OCI-LY7 (cell line): Measurements from ENCODE around the gene EPAS1. TPM values are rescaled to one million over a fixed set of nuclear protein-coding genes. Genes with fewer than 3 reads are reported as not detected.

Source experiments
- BruUV-seq: library from RNA; stranded (reverse); fragments of 400-500 nt; replicated peaks from 2 replicates; lab custom pipeline; 2021; lab: Mats Ljungman, UMichigan
- CTCF ChIA-PET: fragments of 300-600 bp; sonication (Branson Sonifier 250); formaldehyde crosslinking; loops from one replicate; lab custom pipeline; 2022; ENCODE audit warnings: antibody characterized with exemption; ENCODE audit not compliant: unreplicated experiment; lab: Charles Lee
- POLR2A ChIA-PET: fragments of 300-600 bp; sonication (Branson Sonifier 250); formaldehyde crosslinking; loops from one replicate; lab custom pipeline; 2022; ENCODE audit warnings: antibody characterized with exemption; lab: Charles Lee
- DNase-seq: peaks from one replicate; pipeline ENCODE4 v3.0.0-alpha.2; 2015; ENCODE audit warnings: low spot score
- H2AFZ ChIP-seq: fragments of 200-600 bp; sonication (generic), shearing (Covaris generic); 2 replicates; pipeline ENCODE4 v1.6.1; 2014; ENCODE audit warnings: mild to moderate bottlenecking, antibody characterized with exemption, low read length, moderate library complexity
- H3K27ac ChIP-seq: fragments of 200-600 bp; sonication (generic); 2 replicates; pipeline ENCODE4 v1.5.1; 2014; ENCODE audit warnings: mixed run types, low read depth, mild to moderate bottlenecking, moderate library complexity, low read length, inconsistent platforms; ENCODE audit not compliant: poor library complexity, severe bottlenecking
- H3K36me3 ChIP-seq: fragments of 200-600 bp; sonication (generic); 2 replicates; pipeline ENCODE4 v1.6.1; 2014; ENCODE audit warnings: mild to moderate bottlenecking, antibody characterized with exemption, low read length, moderate library complexity, mixed read lengths; ENCODE audit not compliant: insufficient read depth
- H3K4me1 ChIP-seq: fragments of 200-600 bp; sonication (generic); 2 replicates; pipeline ENCODE4 v1.5.1; 2014; ENCODE audit warnings: mild to moderate bottlenecking, low read length; ENCODE audit not compliant: insufficient read depth, poor library complexity, severe bottlenecking
- H3K4me2 ChIP-seq: fragments of 200-600 bp; sonication (generic); 2 replicates; pipeline ENCODE4 v1.6.1; 2014; ENCODE audit warnings: mild to moderate bottlenecking, low read length
- H3K4me3 ChIP-seq: fragments of 200-600 bp; sonication (generic); 2 replicates; pipeline ENCODE4 v1.5.1; 2014; ENCODE audit warnings: mild to moderate bottlenecking, low read depth, low read length; ENCODE audit not compliant: poor library complexity, severe bottlenecking
- H3K79me2 ChIP-seq: fragments of 200-600 bp; sonication (generic); 2 replicates; pipeline ENCODE4 v1.6.1; 2016; ENCODE audit warnings: low read depth, mild to moderate bottlenecking, low read length, moderate library complexity, mixed read lengths; ENCODE audit not compliant: insufficient read depth
- H3K9me2 ChIP-seq: fragments of 200-600 bp; sonication (generic); 2 replicates; pipeline ENCODE4 v1.6.1; 2016; ENCODE audit warnings: mild to moderate bottlenecking, low read length, mixed read lengths; ENCODE audit not compliant: insufficient read depth
- H3K9me3 ChIP-seq: fragments of 200-600 bp; sonication (generic); 2 replicates; pipeline ENCODE4 v1.6.1; 2014; ENCODE audit warnings: mild to moderate bottlenecking, mixed run types, low read length, mixed read lengths
- H4K20me1 ChIP-seq: fragments of 200-600 bp; sonication (generic); 2 replicates; pipeline ENCODE4 v1.6.1; 2014; ENCODE audit warnings: mild to moderate bottlenecking, antibody characterized with exemption, low read length, moderate library complexity, mixed read lengths; ENCODE audit not compliant: insufficient read depth
- CTCF ChIP-seq: fragments of 200-600 bp; sonication (generic); conservative IDR thresholded peaks from 2 replicates; pipeline ENCODE4 v1.5.1; 2014; ENCODE audit warnings: mild to moderate bottlenecking, antibody characterized with exemption, low read length, moderate library complexity, mixed read lengths
- EZH2phosphoT487 ChIP-seq: fragments of 200-600 bp; sonication (generic); IDR thresholded peaks from 2 replicates; pipeline ENCODE4 v1.6.1; 2018; ENCODE audit warnings: low read depth, borderline replicate concordance, mild to moderate bottlenecking, mixed run types, antibody characterized with exemption, low read length, moderate library complexity, mixed read lengths
- intact Hi-C: fragments of 100-400 bp; cut with micrococcal nuclease; formaldehyde crosslinking; loops from one replicate; pipeline ENCODE4 v1.10.0; 2022; ENCODE audit not compliant: unreplicated experiment
- total RNA-seq, 2 experiments: library from RNA; depleted of rRNA in 1 of 2; stranded (reverse); fragments of >200 nt in 1 of 2; shearing (Covaris generic) in 1 of 2; gene quantifications; 2 replicates each; pipeline ENCODE4 v1.2.3, GENCODE V29; 2014 to 2022

The EPAS1 gene
- total RNA-seq, 2 experiments from 2014 or later, result 0.74 TPM; not detected in 1

DNA sequence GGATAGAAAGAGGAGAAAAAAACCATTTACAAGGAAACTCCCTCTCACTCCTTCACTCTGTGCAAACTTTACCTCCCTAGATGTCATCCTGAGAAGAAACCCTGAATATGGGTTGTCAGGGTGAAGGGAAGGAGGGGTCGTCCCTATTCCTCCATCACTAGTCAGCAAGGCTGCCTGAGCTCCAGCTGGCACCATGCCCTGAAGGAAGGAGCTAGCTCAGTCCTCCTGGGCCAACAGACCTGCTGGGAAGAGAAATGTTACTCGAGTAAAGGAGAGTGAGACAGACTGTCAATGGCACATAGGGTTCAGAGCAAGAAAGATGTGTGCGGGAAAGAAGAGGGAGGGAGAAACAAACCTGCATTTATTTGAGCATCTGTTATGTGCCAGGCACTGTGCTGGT, 18.3 kb upstream of the EPAS1 start:
- H4K20me1 ChIP-seq, result no peaks in the 10 kb centered on the region
- H3K9me2 ChIP-seq, result no peaks in the 10 kb centered on the region
- H3K36me3 ChIP-seq, result no peaks in the 10 kb centered on the region
- ChIA-PET CTCF (no interaction called here), POLR2A (no interaction called here)
- intact Hi-C loops, result no loop called here
- TF ChIP-seq EZH2phosphoT487 (no peak), CTCF (no peak)
- H3K27ac ChIP-seq, result no peak overlapping the region
- no peak for DNase-seq
- no peak overlapping the region for H3K4me3 ChIP-seq
- no peak overlapping the region for H2AFZ ChIP-seq
- no peaks in the 10 kb centered on the region for H3K9me3 ChIP-seq
- no peak overlapping the region for H3K4me2 ChIP-seq
- H3K4me1 ChIP-seq, result no peaks in the 10 kb centered on the region
- no TSS peak for BruUV-seq
- H3K79me2 ChIP-seq, result no peaks in the 10 kb centered on the region

- TF ChIP-seq CTCF, result no peak
- no peak for TF ChIP-seq EZH2phosphoT487
- Histone ChIP-seq H3K27ac (no peak overlapping the region), H3K36me3 (no peaks in the 10 kb centered on the region), H3K4me1 (no peaks in the 10 kb centered on the region), H3K4me3 (no peak overlapping the region), H2AFZ (no peak overlapping the region), H3K79me2 (no peaks in the 10 kb centered on the region), H3K4me2 (no peak overlapping the region), H4K20me1 (no peaks in the 10 kb centered on the region), H3K9me3 (no peaks in the 10 kb centered on the region), H3K9me2 (no peaks in the 10 kb centered on the region)
- POLR2A ChIA-PET, result no interaction called here
- intact Hi-C loops, result no loop called here
- BruUV-seq, result no TSS peak
- CTCF ChIA-PET, result no interaction called here
- DNase-seq, result no peak
Observed at GRCh38 chr2:46281939-46282338, 15.3 kb upstream of the EPAS1 start.

GRCh38 chr2:46283693-46284092, 13.5 kb upstream of the EPAS1 start:
- no peak for DNase-seq
- no peak overlapping the region for H2AFZ ChIP-seq
- POLR2A ChIA-PET, result interaction anchor here (1.5 kb wide), 1 partner anchor 11 kb away, joined by 5 read pairs; no protein-coding TSS in a partner anchor
- H3K27ac ChIP-seq, result no peak overlapping the region
- TF ChIP-seq EZH2phosphoT487 (no peak), CTCF (no peak)
- H4K20me1 ChIP-seq, result no peaks in the 10 kb centered on the region
- H3K4me1 ChIP-seq, result no peaks in the 10 kb centered on the region
- CTCF ChIA-PET, result no interaction called here
- no peaks in the 10 kb centered on the region for H3K79me2 ChIP-seq
- H3K9me3 ChIP-seq, result no peaks in the 10 kb centered on the region
- H3K4me2 ChIP-seq, result no peak overlapping the region
- no TSS peak for BruUV-seq
- no peak overlapping the region for H3K4me3 ChIP-seq
- intact Hi-C loops, result no loop called here
- no peaks in the 10 kb centered on the region for H3K36me3 ChIP-seq
- no peaks in the 10 kb centered on the region for H3K9me2 ChIP-seq
